MG63 (cell line): ENCODE data around the gene HEBP2. TPM values are rescaled to one million over a fixed set of nuclear protein-coding genes. Genes with fewer than 3 reads are reported as not detected.

Experiments
- DNase-seq: peaks from one replicate; pipeline ENCODE4 v3.0.0-alpha.2; 2020
- H3K27me3 ChIP-seq: fragments of 250-450 bp; sonication (Bioruptor Pico); 2 replicates; pipeline ENCODE4 v1.5.1; 2020; ENCODE audit warnings: mild to moderate bottlenecking, moderate library complexity
- H3K36me3 ChIP-seq: fragments of 250-450 bp; sonication (Bioruptor Pico); 2 replicates; pipeline ENCODE4 v1.5.1; 2020; ENCODE audit warnings: mild to moderate bottlenecking, moderate library complexity
- H3K4me3 ChIP-seq: fragments of 250-450 bp; sonication (Bioruptor Pico); 2 replicates; pipeline ENCODE4 v1.5.1; 2020; ENCODE audit warnings: mild to moderate bottlenecking, moderate library complexity
- H3K9me3 ChIP-seq: fragments of 250-450 bp; sonication (Bioruptor Pico); 2 replicates; pipeline ENCODE4 v1.5.1; 2020; ENCODE audit warnings: mild to moderate bottlenecking, moderate library complexity
- total RNA-seq: library from RNA; depleted of rRNA; stranded (reverse); fragments of >200 nt; shearing (Covaris generic); gene quantifications from 2 replicates; pipeline ENCODE4 v1.2.3, GENCODE V29; 2014; ENCODE audit warnings: low replicate concordance; rRNA removed

The HEBP2 gene
- total RNA-seq, 1 experiment from 2014 or later: 76.0 TPM

DNA sequence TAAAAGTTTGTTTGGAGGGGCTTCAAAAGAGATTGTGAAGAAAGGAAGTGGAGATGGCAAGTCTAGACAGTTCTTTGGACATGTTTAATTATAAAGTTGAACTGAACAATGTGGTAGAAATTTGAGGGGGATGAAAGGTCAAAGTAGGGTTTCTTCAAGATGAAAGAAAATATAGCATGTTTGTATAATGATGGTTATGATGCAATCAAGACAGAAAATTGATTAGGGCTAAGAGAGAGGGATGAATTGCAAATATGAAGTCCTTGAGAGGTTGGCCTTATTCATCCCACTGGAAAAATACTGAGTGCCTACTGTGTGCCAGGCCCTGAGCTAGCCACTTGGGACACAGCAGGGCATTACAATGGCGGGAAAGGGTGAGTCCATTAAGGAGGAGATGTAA lies 57.6 kb downstream of the HEBP2 start:
- DNase-seq: no peak
- Histone ChIP-seq H3K27me3 (no peaks in the 10 kb centered on the region; the same call in 1 of the 2 replicates), H3K4me3 (no peak overlapping the region), H3K36me3 (peaks cover 15% of the 10 kb centered on the region), H3K9me3 (no peaks in the 10 kb centered on the region)

DNA sequence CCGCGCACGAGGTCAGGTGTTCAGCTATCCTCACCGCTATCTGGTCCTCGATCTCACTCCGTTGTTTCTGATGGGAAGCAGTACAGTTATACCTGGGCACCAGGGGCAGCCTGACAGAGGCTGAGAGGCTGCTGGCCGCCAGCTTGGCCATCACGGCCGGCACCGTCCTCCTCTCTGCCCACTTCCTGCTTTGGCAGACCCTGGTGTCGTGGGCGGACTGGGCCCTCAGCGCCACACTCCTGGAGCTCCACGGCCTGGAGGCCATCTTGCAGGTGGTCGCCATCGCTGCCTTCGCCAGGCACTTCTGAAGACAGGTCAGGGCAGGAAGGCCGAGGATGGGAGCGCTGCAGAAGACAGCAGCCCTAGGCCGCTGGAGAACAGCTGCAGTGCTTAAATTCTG lies 60.1 kb downstream of the HEBP2 start:
- no peak for DNase-seq
- H3K27me3 ChIP-seq: no peaks in the 10 kb centered on the region; the same call in 1 of the 2 replicates
- peaks cover 13% of the 10 kb centered on the region for H3K36me3 ChIP-seq
- no peak overlapping the region for H3K4me3 ChIP-seq
- H3K9me3 ChIP-seq: no peaks in the 10 kb centered on the region

DNA sequence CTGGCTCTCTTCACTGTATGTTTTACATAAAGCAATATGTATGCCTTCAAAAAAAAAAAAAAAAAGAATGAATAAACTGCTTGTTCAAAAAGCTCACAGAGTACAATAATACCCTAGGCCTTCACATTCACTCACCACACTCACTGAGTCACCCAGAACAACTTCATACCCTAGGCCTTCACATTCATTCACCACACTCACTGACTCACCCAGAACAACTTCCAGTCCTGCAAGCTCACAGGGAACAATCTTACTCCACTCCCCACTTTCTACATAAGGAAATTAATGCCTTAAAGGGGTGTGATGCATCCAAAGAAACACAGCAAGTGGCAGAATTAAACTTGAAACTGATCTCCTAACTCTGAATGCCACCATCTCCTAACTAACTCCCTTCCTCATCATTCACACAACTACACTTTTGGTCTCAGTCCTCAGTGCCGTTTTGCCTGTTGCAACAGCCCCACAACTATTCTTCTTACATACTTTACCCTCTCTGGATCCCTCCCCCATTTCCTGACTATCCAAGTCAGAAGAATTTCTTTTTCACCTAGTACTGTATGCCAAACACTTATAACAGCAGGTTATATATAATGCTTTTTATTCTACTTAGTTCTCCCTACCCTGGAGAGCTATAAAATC lies 61.1 kb downstream of the HEBP2 start:
- DNase-seq: peak; percentile 74
- Histone ChIP-seq H3K36me3 (peaks cover 13% of the 10 kb centered on the region), H3K27me3 (no peaks in the 10 kb centered on the region; the same call in 1 of the 2 replicates), H3K9me3 (no peaks in the 10 kb centered on the region), H3K4me3 (no peak overlapping the region)

DNA sequence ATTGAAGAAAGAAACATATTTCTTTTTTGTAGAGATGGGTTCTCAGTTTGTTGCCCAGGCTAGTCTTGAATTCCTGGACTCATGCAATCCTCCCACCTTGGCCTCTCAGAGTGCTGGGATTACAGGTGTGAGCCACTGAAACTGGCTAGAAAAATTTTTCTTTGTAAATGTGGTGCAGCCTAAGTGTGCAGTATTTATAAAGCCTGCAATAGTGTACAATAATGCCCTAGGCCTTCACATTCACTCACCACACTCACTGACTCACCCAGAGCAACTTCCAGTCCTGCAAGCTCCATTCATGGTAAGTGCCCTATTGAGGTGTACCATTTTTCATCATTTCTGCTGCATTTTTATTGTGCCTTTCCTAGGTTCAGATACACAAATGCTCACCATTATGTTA lies 63.9 kb downstream of the HEBP2 start:
- H3K4me3 ChIP-seq: no peak overlapping the region
- no peak for DNase-seq
- no peaks in the 10 kb centered on the region; the same call in 1 of the 2 replicates for H3K27me3 ChIP-seq
- peaks cover 7% of the 10 kb centered on the region for H3K36me3 ChIP-seq
- H3K9me3 ChIP-seq: no peaks in the 10 kb centered on the region

DNA sequence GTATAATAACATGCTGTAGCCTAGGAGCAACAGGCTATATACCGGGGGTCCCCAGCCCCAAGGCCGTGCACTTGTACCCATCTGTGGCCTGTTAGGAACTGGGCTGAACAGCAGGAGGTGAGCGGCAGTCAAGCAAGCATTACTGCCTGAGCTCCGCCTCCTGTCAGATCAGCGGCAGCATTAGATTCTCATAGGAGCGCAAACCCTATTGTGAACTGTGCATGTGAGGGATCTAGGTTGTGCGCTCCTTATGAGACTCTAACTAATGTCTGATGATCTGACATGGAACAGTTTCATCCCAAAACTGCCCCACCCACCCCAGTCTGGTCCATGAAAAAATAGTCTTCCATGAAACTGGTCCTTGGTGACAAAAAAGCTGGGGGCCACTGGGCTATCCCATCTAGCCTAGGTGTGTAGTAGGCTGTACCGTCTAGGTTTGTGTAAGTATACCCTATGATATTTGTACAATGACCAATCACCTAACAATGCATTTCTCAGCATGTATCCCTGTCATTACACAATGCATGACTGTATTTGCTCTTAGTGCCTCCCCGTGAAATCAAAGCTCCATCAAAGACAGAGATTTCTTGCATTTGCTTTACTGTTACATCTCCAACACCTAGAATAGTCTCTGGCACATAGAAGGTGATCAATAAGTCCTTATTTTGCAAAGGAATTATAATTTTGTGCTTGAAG lies 64.4 kb downstream of the HEBP2 start:
- H3K4me3 ChIP-seq: no peak overlapping the region
- peaks cover 7% of the 10 kb centered on the region for H3K36me3 ChIP-seq
- no peak for DNase-seq
- H3K27me3 ChIP-seq: no peaks in the 10 kb centered on the region; the same call in 1 of the 2 replicates
- H3K9me3 ChIP-seq: no peaks in the 10 kb centered on the region

Other genes starting within 250 kb of the HEBP2 start
- gene ARFGEF3, start 242.3 kb upstream of the HEBP2 start, total RNA-seq: 3.7 and 5.1 TPM in 2 replicates
- not detected in 2 replicates for gene PBOV1, start 185.7 kb upstream of the HEBP2 start, total RNA-seq
- gene SMIM28, start 26.3 kb upstream of the HEBP2 start, total RNA-seq: not detected in 2 replicates
- gene NHSL1, start 95.3 kb downstream of the HEBP2 start, total RNA-seq: 1.3 and 8.7 TPM in 2 replicates